GM18507 (cell line): Measurements from ENCODE around the gene BPIFA1.

Experiments used
- DNase-seq: peaks from one replicate; pipeline ENCODE4 v3.0.0; 2011; ENCODE audit warnings: low read depth; ENCODE audit not compliant: insufficient read length; ENCODE audit errors: extremely low spot score
- FAIRE-seq: peaks from 2 replicates; lab custom pipeline; 2011; peaks lifted over from hg19 to GRCh38; lab: Jason Lieb, UNC

Gene BPIFA1

GRCh38 chr20:33235696-33236095 is at the start of gene BPIFA1:
Gene BPIFA1 (plus strand): TSS chr20:33235996. CDS start chr20:33237712, 1,716 bp downstream.
- DNase-seq: no peak
- no peak for FAIRE-seq

- no peak for DNase-seq
- no peak for FAIRE-seq
These were observed 48.3 kb upstream of the BPIFA1 start for GRCh38 chr20:33187491-33187890.

- no peak for DNase-seq
- FAIRE-seq: no peak
These were observed 47.4 kb upstream of the BPIFA1 start for GRCh38 chr20:33188421-33188820.

- no peak for FAIRE-seq
These were observed 44.3 kb upstream of the BPIFA1 start for GRCh38 chr20:33191484-33191883.

GRCh38 chr20:33191955-33192354 is 43.8 kb upstream of the BPIFA1 start:
- DNase-seq (no peak), FAIRE-seq (no peak)

More at GRCh38 chr20:33191484-33191883, 44.3 kb upstream of the BPIFA1 start:
- no peak for DNase-seq

- FAIRE-seq (no peak), DNase-seq (no peak)
These were observed 42.8 kb upstream of the BPIFA1 start for GRCh38 chr20:33192912-33193501.

GRCh38 chr20:33199026-33199425 is 36.8 kb upstream of the BPIFA1 start:
- FAIRE-seq: no peak
- DNase-seq: no peak

- DNase-seq (no peak), FAIRE-seq (no peak)
These were observed 33.3 kb upstream of the BPIFA1 start for GRCh38 chr20:33202451-33202850.

GRCh38 chr20:33203444-33203843 is 32.4 kb upstream of the BPIFA1 start:
- FAIRE-seq: no peak

GRCh38 chr20:33209789-33210188 is 26.0 kb upstream of the BPIFA1 start:
- DNase-seq (peak; percentile 15), FAIRE-seq (peak; percentile 46)

More at GRCh38 chr20:33203444-33203843, 32.4 kb upstream of the BPIFA1 start:
- no peak for DNase-seq

- no peak for FAIRE-seq
- DNase-seq: no peak
These were observed 25.4 kb upstream of the BPIFA1 start for GRCh38 chr20:33210371-33210770.

- DNase-seq: peak; percentile 15
These were observed 23.9 kb upstream of the BPIFA1 start for GRCh38 chr20:33211817-33212424.

GRCh38 chr20:33217052-33217451 is 18.7 kb upstream of the BPIFA1 start, which contains the start of gene BPIFA3:
Gene BPIFA3 (plus strand): TSS chr20:33217352. CDS start chr20:33217537, 185 bp downstream.
- DNase-seq: no peak

More at GRCh38 chr20:33211817-33212424, 23.9 kb upstream of the BPIFA1 start:
- FAIRE-seq: peak; percentile 53

GRCh38 chr20:33224399-33224798 is 11.4 kb upstream of the BPIFA1 start:
- FAIRE-seq (no peak), DNase-seq (no peak)

More at GRCh38 chr20:33217052-33217451, 18.7 kb upstream of the BPIFA1 start, which contains the start of gene BPIFA3:
- FAIRE-seq: no peak

- DNase-seq (no peak), FAIRE-seq (no peak)
These were observed 6.0 kb upstream of the BPIFA1 start for GRCh38 chr20:33229843-33230242.

GRCh38 chr20:33231237-33231636 is 4.6 kb upstream of the BPIFA1 start:
- DNase-seq (no peak), FAIRE-seq (no peak)

- DNase-seq (no peak), FAIRE-seq (no peak)
These were observed 3.2 kb upstream of the BPIFA1 start for GRCh38 chr20:33232486-33233072.

- no peak for FAIRE-seq
- no peak for DNase-seq
These were observed 2.5 kb upstream of the BPIFA1 start for GRCh38 chr20:33233129-33233774.

GRCh38 chr20:33234050-33234449 is 1.7 kb upstream of the BPIFA1 start:
- DNase-seq: no peak
- no peak for FAIRE-seq

GRCh38 chr20:33236351-33236750 is 555 bp downstream of the BPIFA1 start:
- no peak for FAIRE-seq

More at GRCh38 chr20:33236351-33236750, 555 bp downstream of the BPIFA1 start:
- DNase-seq: no peak
